ENCODE data around the gene SEPTIN3.

- no peak for TF ChIP-seq POLR2AphosphoS5 (IDR thresholded peaks at IDR 0.05; ENCODE audit: low read depth, low read length)
- TF ChIP-seq, protein P1, sequence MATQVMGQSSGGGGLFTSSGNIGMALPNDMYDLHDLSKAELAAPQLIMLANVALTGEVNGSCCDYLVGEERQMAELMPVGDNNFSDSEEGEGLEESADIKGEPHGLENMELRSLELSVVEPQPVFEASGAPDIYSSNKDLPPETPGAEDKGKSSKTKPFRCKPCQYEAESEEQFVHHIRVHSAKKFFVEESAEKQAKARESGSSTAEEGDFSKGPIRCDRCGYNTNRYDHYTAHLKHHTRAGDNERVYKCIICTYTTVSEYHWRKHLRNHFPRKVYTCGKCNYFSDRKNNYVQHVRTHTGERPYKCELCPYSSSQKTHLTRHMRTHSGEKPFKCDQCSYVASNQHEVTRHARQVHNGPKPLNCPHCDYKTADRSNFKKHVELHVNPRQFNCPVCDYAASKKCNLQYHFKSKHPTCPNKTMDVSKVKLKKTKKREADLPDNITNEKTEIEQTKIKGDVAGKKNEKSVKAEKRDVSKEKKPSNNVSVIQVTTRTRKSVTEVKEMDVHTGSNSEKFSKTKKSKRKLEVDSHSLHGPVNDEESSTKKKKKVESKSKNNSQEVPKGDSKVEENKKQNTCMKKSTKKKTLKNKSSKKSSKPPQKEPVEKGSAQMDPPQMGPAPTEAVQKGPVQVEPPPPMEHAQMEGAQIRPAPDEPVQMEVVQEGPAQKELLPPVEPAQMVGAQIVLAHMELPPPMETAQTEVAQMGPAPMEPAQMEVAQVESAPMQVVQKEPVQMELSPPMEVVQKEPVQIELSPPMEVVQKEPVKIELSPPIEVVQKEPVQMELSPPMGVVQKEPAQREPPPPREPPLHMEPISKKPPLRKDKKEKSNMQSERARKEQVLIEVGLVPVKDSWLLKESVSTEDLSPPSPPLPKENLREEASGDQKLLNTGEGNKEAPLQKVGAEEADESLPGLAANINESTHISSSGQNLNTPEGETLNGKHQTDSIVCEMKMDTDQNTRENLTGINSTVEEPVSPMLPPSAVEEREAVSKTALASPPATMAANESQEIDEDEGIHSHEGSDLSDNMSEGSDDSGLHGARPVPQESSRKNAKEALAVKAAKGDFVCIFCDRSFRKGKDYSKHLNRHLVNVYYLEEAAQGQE (IDR thresholded peaks at IDR 0.05; ENCODE audit: low read depth, low read length) = no peak
- no peak for TF ChIP-seq EP300 (IDR thresholded peaks at IDR 0.05; ENCODE audit: borderline replicate concordance in 1 of 2, low read depth in 1 of 2, low read length in 1 of 2)
- no peak for TF ChIP-seq CTCF (IDR thresholded peaks at IDR 0.05)
- no peak for TF ChIP-seq RAD21 (IDR thresholded peaks at IDR 0.05; ENCODE audit: low read length)
Measured at GRCh38 chr22:42016111-42016510, 46.9 kb downstream of the SEPTIN3 start.

Data from SK-N-SH (cell line).